ENCODE results near the gene PSMD1.

Gene PSMD1

DNA sequence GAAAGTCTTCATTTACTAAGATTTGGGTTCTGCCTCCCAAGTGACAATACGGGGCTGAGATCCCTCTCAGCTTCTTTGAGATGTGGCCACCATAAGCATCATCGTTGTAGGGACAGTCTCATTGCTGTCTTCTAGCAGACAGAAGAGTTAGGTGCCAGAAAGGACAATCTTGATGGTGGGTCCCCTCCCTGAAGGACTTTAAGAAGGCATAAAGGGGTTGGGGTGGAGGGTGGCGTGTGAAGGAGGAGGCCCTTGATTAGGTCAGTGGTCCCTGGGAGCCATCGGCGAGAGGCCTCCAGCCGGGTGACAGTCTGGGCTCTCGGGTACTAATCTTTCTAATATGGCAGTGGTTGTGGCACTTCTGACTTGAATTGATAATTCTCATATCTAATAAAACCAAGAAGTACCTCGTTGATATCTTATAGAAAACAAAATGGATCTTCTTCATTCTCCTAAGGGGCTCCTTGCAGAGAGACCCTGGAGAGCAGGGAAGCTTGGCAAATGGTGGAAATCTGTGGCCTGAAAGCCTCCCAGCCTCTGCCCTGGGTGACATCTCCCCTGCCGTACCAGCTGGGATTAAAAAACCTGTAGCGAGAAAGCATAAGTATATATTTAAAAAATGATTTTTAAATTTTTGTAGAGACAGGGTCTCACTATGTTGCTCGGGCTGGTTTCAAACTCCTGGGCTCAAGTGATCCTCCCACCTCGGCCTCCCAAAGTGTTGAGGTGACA is 7.2 kb upstream of the PSMD1 start:
- no peak overlapping the region for H3K4me3 ChIP-seq (ENCODE audit: low read length)
- no peak for DNase-seq (ENCODE audit: low read depth)
- TF ChIP-seq, protein P1, sequence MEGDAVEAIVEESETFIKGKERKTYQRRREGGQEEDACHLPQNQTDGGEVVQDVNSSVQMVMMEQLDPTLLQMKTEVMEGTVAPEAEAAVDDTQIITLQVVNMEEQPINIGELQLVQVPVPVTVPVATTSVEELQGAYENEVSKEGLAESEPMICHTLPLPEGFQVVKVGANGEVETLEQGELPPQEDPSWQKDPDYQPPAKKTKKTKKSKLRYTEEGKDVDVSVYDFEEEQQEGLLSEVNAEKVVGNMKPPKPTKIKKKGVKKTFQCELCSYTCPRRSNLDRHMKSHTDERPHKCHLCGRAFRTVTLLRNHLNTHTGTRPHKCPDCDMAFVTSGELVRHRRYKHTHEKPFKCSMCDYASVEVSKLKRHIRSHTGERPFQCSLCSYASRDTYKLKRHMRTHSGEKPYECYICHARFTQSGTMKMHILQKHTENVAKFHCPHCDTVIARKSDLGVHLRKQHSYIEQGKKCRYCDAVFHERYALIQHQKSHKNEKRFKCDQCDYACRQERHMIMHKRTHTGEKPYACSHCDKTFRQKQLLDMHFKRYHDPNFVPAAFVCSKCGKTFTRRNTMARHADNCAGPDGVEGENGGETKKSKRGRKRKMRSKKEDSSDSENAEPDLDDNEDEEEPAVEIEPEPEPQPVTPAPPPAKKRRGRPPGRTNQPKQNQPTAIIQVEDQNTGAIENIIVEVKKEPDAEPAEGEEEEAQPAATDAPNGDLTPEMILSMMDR (conservative IDR thresholded peaks at IDR 0.05; ENCODE audit: low read length): no peak

DNA sequence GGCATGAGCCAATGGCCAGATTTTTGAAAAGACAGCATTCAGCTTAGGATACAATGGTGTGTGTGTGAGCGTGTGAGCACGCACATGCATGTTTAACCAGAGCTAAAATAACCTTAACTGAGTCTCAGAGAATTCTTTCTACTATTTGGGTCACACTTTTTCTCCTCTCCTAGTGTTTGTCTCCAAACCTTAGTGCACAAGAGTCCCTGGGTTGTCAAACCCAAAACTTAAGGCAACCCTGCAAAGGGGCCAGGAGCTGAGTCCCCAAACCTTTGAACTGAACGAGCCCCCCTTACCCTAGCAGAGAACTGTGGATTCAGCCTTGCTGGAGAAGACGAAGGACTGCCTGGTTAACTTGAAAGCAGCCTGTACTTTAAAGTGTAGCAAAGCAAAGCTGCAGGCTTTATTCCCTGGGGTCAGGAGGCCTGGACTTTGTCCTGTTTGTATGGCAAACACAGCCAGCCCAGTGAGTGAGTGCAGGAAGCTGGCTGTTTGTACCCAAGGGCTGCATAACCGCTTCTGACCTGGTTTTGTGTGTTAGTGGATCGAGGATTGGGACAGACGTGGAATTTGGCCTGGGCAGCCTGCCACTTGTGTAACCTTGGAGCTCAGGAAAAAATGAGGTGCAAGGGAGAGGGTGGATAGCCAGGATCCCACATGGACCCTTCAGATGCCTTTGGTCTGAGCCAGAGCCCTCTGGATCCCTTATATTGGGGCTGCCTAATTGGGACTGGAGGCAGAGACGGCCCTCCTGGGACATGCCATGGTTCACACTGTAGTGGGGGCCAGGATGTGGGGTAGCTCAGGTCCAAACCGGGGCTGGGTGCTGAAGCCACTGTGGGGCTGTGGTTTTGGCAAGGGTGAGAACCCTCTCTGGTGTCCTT is 6.4 kb upstream of the PSMD1 start:
- TF ChIP-seq, protein P1 (conservative IDR thresholded peaks at IDR 0.05; ENCODE audit: low read length): no peak
- no peak overlapping the region for H3K4me3 ChIP-seq (ENCODE audit: low read length)
- DNase-seq (ENCODE audit: low read depth): peak; percentile 17

DNA sequence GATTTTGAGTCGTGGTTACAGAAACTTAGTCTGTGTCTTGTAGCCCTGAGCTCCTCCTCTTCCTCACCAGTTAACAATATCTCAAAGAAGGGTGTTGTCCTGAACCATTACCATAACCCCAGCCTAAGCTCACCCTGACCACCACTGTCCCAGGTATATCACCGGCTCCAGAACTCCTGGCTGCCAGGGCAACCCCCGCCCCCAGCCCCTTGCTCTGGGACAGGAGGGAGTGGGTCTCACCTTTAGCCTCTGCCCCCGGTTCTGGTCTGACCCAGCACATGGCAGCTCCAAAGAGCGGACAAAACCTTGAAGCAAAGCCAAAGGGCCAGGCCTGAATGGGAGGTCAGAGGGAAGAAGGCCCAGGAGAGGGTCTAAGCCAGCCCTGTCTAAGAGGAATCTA is 5.6 kb upstream of the PSMD1 start:
- no peak for DNase-seq (ENCODE audit: low read depth)
- TF ChIP-seq, protein P1 (conservative IDR thresholded peaks at IDR 0.05; ENCODE audit: low read length): no peak
- no peak overlapping the region for H3K4me3 ChIP-seq (ENCODE audit: low read length)

DNA sequence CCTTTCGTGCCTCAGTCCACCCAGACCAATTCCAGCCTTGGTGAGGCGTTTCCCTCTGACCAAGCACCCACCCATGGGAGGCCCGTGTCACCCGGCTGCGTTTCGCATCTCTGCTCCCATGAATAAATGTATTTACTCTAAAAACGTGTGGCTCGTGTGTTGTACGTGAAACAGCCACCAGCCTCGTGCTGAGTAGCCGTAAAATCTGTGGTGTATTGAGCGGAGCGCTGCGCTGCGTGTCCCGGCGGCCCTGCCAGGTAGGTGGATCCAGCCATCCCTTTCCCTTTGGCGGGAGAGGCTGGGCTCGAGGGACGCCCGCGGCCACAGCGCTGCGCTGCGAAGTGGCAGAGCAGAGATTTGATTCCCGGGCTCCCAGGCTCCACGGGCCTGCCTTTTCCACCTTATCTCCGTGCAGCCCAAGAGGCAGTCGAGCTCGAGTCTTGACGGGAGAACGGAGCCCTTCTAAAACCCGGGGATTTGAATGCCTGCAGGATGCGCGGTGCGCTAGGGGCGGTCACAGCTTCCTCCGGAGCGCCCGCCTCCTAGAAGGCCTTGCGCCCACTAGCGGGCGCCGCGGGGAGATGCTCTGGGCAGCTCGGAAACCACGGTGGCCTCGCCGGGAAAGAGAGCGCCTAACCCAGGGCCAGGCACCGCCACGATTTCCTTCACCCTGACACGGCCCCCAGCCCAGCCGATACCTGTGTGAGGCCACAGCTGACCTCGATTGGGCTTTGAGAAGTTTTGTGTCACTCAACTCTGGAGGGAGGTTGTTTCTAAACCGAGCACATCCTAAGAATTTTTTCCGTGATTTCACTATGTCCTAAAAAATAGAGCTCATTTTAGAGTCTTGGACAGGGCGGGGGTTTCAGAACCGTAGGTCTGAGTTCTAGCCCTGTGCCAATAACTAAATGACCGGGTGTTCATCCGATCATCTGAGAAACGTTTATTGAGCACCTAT is 3.9 kb upstream of the PSMD1 start:
- H3K4me3 ChIP-seq (ENCODE audit: low read length): peak overlapping the region; percentile 69
- DNase-seq (ENCODE audit: low read depth): peak; percentile 75
- TF ChIP-seq, protein P1 (conservative IDR thresholded peaks at IDR 0.05; ENCODE audit: low read length): peak; percentile 76

DNA sequence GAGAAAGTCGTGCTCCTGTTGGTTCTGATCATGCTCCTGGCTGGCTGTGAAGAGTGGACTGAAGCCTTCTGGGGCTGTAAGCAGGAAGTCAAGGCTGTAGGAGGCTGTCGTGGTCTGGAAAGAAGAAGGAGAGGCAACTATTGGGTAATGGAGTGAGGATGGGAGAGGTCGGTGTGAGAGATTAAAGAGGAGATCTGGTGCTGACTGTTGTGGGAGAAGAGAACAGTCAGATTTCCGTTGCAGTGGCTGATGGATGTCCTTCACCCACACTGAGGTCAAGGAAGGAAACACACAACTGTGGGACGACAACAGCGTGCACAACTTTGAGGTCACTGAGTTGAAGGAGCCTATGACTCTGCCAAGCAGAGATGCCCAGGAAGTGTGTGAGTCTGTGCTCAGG is 2.8 kb upstream of the PSMD1 start:
- no peak for DNase-seq (ENCODE audit: low read depth)
- TF ChIP-seq, protein P1 (conservative IDR thresholded peaks at IDR 0.05; ENCODE audit: low read length): no peak
- no peak overlapping the region for H3K4me3 ChIP-seq (ENCODE audit: low read length)

DNA sequence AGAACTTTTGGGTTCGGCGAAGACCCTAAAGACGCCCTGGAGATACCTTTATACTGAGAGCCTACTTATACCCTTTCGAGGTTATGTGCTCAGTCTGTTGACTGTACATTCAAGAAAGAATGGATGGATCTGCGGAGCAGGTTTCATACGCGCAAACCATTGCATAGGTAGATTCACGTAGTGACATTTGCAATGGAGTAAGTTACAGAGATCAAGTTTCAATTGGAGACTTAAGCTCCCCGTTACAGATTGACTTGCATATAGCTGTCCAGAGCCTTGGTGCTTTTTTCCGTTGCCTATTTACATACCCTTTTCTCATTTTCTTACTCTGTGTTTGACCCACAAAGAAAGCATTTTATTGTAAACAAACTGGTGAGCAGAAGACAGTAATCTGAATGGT is 923 bp downstream of the PSMD1 start:
- DNase-seq (ENCODE audit: low read depth): peak; percentile 13
- TF ChIP-seq, protein P1 (conservative IDR thresholded peaks at IDR 0.05; ENCODE audit: low read length): no peak
- H3K4me3 ChIP-seq (ENCODE audit: low read length): peak overlapping the region; percentile 96

Measured in AG10803 (cell line).